Skin epidermis (tissue), 12 donors: ENCODE results near the gene GRIA4.
"Not testable (repeated sequence)": the region's sequence is repeated elsewhere in the genome, so short reads cannot be mapped to it uniquely, and the experiment has no call there.

ENCODE experiments used
- H3K27ac ChIP-seq, 21 experiments: fragments of 200-600 bp; sonication (generic) in 11 of 21; one replicate each; pipeline ENCODE4 v1.5.0; 2020; ENCODE audit warnings: mild to moderate bottlenecking in 3 of 21, inconsistent platforms in 2 of 21, moderate library complexity in 2 of 21
- H3K4me3 ChIP-seq, 7 experiments: fragments of 200-600 bp; sonication (generic) in 2 of 7; one replicate each; pipeline ENCODE4 v1.5.0; 2020; ENCODE audit warnings: inconsistent platforms in 2 of 7, mild to moderate bottlenecking in 2 of 7, moderate library complexity in 1 of 7

GRIA4 gene

DNA sequence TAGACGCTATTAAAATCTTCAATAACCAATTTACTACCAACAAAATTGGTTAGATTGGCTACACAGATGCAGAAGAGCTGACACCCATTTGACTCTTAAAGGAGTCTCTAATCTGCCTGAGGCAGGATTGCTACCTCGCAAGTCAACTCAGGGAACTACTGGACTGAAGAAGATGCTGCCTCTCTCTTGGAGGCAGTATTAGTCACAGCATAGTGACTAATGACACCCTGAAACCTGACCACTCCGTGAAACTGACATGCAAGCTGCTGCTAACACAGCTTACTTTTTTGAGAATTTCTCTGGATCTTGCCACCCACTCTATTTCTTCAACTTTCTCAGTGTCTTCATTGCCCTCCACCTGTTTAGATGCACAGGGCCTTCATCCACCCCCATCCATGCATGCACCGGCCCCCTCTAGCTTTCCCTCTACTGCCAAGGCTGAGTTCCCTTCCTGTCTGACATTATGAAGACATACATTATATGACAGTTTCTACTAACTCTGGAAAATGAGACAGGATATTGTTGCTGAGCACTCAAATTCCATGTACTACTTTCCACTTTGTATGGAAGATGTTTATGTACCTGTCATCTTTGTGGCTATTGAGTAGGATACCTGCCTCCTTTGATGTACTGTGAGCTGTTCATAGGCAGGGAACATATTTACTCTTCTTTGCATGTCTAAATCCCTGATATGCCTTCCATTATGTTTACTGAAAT lies 229.0 kb downstream of the GRIA4 start:
- H3K27ac ChIP-seq, result no peak overlapping the region
- H3K4me3 ChIP-seq, result no peak overlapping the region

DNA sequence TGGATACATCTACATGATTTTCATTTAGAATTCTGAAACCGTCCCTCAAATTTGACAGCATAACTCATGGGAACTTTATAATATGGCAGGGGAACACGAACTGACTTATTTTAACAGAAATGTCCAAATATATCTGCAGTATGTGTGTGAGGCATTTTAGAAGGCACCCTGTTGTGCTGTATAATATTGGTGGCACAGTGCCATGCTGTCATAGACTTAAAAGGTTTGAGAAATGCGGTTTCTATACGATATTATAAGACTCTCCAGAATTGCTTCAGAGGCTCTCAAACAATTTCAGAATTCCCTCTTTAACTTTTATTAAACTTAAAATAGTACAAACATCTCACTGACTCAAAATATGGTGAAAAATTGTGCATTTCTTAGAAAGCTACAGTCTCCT lies 230.5 kb downstream of the GRIA4 start:
- H3K27ac ChIP-seq, result no peak overlapping the region
- H3K4me3 ChIP-seq, result no peak overlapping the region

DNA sequence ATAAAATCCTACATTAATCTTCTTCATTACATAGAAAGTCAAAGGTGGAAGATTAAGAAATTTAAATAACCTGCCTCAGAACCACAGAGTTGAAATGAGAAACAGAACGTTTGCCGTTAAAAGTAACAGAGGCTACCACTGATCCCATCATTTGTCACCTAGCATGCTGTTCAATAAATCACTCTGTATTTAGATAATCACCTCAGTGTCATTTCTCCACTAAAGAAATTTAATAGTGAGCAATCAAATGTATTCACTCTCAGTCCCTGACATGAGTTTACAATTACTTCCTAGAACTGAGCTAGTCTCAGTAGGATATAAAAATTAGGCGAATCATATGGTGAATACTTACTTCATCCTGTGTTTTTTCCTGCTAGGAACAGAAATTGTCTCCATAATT lies 242.5 kb downstream of the GRIA4 start:
- H3K4me3 ChIP-seq, result no peak overlapping the region
- no peak overlapping the region for H3K27ac ChIP-seq

DNA sequence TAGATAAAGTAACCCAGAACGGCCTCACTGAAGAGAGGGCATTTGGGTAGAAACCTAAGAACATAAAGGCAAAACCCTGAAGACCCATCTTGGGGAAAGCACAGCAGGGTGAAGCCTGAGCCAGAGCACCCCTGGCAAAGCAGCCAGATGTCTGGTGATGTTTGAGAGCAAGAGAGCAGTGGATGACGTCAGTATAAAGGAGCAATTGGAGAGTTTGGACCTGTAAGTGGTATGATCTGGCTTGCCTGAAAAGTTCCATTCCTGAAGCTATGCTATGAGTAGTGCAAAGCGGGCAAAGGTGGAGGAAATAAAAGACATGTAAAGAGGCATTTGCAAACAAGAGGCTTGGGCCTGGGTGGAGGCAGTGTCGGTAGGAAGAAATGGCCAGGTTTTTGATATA lies 244.4 kb downstream of the GRIA4 start:
- Histone ChIP-seq H3K4me3 (no peak overlapping the region), H3K27ac (no peak overlapping the region)

DNA sequence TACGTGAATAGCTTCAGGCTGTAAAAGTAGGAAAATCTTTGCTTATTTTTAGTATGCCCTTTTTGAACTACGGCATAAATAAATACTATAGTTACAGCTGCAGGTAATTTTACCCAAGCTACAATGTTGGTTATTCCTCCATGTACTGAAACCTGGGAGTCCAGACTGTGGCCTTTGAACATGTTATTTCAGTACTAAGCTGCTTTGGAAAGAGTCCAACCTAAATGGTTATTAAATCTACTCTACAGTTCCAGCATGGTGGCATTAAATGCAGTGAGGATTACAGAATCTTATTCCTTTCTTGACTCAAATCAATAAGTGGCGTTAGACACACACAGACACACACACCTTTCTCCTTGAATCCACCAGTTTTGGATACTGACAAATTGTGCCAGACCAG lies 247.1 kb downstream of the GRIA4 start:
- Histone ChIP-seq H3K27ac (no peak overlapping the region), H3K4me3 (no peak overlapping the region)

DNA sequence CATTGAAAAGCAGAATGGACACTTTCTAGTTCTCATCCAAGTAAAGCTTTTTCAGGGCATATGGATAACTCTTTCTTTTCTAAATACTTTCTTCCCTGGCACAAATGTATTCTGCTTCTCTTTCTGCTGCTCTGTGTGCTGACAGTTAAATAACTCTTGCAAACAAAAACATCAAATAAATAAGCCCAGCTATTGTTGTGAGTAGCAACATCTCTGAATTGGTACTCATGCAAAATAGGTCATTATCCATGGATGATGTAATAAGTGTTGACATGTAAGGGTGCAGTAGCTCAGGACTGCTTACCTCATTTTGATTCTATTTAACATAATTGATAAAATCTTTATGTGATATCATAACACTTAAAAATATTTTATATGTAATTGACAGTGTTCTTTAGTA lies 247.9 kb downstream of the GRIA4 start:
- H3K27ac ChIP-seq, result no peak overlapping the region
- H3K4me3 ChIP-seq, result no peak overlapping the region

DNA sequence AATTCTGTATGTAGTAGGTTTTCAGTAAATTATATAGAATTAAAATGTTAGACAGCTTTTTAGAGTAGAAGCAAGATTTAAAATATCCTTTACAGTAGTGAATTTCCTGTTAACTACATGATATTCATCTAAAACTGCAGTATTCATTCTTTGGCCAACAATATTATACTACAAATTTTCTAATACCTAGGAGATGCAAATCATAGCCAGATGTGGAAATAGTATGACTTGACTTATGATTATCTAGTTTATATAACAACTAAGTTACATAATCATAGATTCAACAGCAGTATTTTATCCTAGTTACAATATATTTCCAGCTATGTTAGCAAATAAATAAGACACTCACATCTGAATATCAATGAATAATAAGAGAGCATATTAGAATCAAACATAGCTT lies 249.0 kb downstream of the GRIA4 start:
- H3K27ac ChIP-seq, result no peak overlapping the region
- no peak overlapping the region for H3K4me3 ChIP-seq

DNA sequence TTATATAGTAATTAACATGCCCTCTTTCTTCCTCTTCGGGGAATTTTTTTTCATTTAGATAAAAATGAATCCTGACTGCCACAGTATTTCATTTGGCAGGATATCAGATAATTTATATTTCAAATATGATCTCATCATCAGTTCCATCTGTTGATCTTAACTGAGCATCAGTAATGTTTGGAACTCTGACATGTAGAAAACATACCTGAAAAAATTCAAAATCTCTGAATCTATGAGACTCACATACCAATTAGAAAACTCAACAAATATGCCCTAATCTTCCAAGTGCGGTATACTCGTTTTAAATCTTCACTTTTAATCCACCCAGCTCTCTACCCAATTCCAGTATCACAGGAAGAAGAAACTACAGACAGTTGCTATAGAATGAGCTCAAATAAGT lies 250.2 kb downstream of the GRIA4 start:
- Histone ChIP-seq H3K4me3 (no peak overlapping the region), H3K27ac (no peak overlapping the region)

DNA sequence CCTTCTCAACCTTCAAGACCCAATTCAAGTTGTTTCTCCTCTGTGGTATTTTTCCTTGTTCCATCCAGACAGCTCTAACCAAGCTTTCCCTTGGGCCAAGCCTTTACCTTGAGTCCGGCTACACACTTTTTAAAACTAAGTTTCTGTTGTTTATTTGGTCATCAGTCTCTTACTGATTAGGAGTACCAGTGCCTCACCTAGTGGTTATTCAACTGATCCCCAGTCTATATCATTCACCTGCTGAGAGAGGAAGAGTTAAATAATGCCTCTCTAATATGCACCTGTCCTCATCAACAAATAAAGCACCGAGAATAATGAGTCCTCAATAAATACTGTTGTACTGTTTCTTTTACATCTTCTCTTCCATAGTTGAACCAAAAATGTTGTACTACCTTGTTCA lies 251.4 kb downstream of the GRIA4 start:
- Histone ChIP-seq H3K4me3 (no peak overlapping the region), H3K27ac (no peak overlapping the region)

DNA sequence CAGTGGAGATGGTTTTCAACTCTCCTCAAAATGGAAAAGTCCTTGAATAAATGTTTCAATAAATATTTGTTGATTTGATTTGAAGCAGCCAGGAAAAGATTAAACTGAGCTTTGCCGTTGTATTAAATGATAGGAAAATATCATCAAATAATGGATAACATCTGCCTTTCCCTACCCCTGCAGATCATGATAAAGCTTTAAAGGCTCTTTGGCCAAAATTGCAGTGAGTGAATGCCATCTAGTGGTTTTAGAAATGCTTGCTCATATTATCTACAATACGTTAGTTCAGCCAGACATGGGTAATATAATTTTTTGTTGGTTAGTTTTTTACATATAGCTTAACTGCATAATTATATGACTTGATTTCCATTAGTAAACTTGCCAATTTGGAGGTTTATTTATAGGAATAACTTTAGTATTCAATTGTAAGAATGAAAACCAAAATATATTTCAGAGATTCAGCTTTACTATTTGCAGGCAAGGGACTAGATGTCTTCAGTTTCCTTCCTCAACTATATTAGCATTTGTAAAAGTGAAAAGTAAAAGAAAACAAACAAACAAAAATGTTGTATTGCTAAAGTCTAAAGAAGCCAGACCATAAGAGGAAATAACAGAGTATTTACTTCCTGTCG lies 253.0 kb downstream of the GRIA4 start:
- no peak overlapping the region for H3K4me3 ChIP-seq
- H3K27ac ChIP-seq, result no peak overlapping the region

DNA sequence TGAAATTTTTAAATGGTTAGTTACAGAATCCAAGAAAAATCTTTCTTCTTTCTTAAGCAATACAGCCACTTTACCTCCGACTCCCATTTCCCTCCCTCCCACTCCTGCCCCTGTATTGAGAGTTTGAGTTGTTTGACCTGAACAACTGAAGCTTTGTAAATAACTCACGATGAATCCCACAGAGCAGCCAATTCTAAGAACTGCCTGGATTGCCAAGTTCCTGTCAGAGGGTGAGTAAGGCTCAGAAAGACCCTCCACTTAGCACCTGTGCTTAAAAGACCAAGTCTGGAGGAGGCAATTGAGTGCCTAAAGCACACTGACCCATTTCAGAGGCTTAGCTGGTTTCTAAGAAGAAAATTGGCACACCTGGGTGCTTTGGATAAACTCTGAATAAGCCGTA lies 253.7 kb downstream of the GRIA4 start:
- Histone ChIP-seq H3K4me3 (no peak overlapping the region), H3K27ac (no peak overlapping the region)

DNA sequence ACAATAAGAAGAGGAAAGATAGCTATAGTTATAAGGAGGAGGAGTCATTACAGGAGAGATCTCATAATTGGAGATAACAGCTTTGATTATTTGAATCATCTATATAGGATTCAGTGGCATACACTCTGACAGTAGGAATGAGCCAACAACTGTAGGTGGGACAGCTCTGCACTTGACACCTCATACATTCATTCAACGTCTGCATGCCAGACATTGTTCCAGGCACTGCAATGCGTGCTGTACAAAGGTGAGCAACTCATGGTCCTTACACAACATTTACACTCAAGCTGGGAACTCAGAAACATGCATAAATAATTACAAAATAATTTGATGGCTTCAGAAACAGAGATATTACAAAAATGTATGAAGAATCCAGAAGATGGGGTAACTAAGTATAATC lies 257.9 kb downstream of the GRIA4 start:
- H3K4me3 ChIP-seq, result no peak overlapping the region
- no peak overlapping the region for H3K27ac ChIP-seq

DNA sequence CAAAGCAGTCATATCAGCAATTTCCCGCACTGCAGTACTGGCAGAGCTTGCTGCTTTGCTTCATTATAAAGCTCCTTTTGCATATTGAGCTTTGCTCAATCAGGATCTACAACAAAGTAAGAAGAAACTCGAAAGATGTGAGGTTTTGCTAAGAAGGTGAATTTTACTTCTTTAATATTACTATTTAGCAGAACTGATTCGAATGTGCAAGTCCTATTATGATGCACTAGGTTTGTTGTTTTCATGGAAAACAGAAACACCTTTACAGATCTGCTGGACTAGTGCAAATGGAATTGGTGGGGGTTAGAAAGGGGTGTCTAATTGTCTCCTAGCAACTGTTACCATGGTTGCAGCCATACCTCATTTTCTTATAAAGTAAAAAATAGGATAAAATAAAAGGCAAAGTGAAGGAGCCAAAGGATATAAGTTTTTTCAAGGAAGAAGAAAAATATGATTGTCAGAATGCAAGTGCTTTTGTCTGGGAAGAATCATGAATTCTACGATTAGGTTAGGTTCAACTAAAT lies 259.0 kb downstream of the GRIA4 start:
- no peak overlapping the region for H3K27ac ChIP-seq

DNA sequence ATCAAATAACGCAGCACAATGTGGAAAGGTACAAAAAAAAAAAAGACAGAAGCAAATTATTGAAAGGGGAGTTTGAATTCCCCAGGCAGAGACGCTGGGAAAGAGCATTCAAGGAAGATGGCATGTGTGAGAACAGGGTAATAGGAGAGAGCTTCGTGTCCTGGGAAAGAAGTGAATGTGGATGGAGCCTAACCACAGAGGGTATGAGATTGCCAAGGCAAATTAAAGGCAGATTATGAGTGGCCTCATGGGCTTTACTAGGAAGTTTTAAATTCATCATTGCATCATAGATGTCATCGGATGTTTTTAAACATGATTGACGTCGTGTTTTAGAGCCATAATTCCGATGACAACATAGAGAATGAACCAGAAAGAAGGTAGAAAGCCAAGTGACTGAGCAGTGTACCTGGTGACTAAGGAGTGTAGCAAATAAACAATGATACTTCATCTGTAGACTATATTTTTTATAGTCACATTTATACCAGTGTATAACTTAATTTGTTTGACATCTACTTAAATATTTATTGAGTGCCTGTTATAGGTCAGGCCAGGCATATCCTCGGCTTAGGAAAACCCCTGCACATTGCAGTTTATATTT lies 260.7 kb downstream of the GRIA4 start:
- H3K27ac ChIP-seq, result no peak overlapping the region
- no peak overlapping the region for H3K4me3 ChIP-seq

More for the DNA sequence above, 259.0 kb downstream of the GRIA4 start:
- H3K4me3 ChIP-seq, result no peak overlapping the region

DNA sequence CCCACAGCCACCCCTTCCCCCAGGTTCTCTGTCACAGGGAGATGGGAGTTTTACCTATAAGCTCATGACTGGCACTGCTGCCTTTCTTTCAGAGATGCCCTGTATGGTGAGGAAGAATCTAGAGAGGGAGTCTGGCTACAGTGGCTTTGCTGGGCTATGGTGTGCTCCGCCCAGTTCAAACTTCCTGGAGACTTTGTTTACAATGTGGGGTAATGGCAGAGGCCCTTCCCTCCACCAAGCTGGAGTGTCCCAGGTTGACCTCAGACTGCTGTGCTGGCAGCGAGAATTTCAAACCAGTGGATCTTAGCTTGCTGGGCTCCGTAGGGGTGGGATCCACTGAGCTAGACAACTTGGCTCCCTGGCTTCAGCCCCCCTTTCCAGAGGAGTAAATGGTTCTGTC lies 268.6 kb downstream of the GRIA4 start:
- Histone ChIP-seq H3K4me3 (no peak overlapping the region), H3K27ac (no peak overlapping the region)

DNA sequence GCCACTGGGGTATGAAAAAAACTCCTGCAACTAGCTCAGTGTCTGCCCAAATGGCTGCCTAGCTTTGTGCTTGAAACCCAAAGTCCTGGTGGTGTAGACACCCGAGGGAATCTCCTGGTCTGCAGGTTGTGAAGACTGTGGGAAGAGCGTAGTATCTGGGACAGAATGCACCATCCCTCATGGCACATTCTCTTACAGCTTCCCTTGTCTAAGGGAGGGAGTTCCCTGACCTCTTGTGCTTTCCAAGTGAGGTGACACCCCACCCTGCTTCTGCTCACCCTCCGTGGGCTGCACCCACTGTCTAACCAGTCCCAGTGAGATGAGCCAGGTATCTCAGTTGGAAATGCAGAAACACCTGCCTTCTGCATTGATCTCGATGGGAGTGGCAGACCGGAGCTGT lies 269.1 kb downstream of the GRIA4 start:
- H3K27ac ChIP-seq, H3K4me3 ChIP-seq: not testable (repeated sequence)

DNA sequence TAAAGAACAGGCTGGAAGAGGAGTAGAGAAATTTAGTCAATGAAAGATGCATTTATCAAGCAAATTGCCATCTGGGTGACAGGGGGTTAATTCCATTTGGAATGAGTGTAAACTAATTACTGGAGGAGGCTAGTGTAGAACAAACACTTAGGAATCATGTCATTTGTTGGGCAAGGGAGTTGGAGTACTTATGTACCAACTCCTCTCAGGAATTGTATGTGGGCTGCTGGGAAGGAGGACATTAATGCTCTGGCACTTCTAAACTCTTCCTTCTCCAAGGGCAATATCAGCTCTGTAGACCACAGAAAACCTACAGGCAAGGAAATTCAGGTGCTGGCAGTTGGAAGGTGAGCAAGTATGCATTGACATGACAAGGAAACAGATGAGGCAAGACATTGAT lies 271.2 kb downstream of the GRIA4 start:
- Histone ChIP-seq H3K4me3 (no peak overlapping the region), H3K27ac (no peak overlapping the region)

DNA sequence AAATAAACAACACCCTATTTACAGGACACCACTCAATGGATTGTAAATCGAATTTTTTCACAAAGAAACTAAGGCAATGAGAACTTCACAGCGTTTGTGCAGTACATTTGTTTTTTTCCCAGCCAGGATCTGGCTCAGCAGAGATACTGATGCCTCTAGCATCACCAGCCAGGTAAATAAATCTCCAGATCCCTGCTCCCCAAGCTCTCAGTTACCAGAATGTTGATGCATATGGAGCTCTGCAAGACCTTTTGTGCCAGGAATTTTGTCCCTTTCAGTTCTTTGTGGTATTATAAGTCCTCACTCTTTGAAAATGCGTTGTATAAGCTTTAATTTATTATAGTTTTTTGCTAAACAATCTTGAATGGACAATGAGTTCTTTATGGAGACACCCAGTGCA lies 274.6 kb downstream of the GRIA4 start:
- no peak overlapping the region for H3K4me3 ChIP-seq
- no peak overlapping the region for H3K27ac ChIP-seq

DNA sequence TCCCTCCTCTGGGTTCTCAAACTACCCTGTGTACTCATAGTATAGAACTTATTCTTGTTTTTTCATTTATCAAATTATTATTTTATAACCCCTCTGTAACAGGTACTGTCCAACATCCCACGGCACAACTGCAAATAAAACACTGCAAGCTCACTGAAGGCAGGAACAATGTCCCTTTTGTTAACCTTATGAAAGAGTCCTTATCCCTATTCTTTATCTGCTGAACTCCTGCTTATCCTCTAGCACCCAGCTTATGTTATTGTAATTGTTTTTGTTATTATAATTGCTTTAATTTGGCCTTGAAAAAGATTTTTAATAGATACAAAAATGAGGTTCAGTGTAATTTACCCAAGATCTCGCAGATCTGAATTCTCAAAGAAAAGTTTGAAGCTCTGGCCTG lies 281.8 kb downstream of the GRIA4 start:
- Histone ChIP-seq H3K4me3 (no peak overlapping the region), H3K27ac (no peak overlapping the region)

DNA sequence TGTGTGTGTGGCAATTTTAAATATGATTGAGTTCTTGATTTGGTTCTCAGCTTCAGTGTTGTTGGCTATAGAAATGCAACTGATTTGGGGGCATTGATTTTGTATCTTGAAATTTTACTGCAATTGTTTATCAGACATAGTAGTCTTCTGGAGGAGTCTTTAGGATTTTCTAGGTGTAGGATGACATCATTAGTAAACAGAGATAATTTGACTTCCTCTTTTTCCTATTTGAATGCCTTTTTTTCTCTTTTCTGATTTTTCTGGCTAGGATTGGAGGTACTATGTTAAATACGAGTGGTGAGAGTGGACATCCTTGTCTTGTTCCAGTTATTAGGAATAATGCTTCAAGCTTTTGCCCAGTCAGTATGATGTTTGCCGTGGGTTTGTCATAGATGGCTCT lies 287.3 kb downstream of the GRIA4 start:
- H3K4me3 ChIP-seq, result no peak overlapping the region
- no peak overlapping the region for H3K27ac ChIP-seq

DNA sequence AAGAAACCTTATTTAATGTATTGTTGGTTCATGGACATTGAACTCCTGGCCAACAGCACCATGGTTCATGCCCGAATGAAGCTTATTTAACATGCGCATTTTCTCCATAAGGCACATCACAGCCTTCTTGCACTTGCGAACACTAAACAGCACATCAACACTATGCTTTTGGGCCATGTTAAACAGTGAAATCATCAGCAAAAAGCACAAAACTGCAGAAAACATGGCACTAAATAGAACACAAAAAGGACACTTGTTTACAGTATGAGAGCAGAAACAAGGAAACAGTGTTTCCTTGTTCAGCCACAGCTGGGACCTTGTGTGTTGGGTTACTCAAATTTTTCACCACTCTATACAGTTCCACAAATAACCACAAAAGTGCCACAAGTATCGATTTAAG lies 289.9 kb downstream of the GRIA4 start:
- no peak overlapping the region for H3K4me3 ChIP-seq
- no peak overlapping the region for H3K27ac ChIP-seq
